HG03196 (cell line): ENCODE results near the gene TPRX1.

Experiments used
- ATAC-seq: cut with Tn5 transposase; IDR thresholded peaks from one replicate; pipeline ENCODE4 v1.9.1; 2021; ENCODE audit not compliant: unreplicated experiment

TPRX1 gene

DNA sequence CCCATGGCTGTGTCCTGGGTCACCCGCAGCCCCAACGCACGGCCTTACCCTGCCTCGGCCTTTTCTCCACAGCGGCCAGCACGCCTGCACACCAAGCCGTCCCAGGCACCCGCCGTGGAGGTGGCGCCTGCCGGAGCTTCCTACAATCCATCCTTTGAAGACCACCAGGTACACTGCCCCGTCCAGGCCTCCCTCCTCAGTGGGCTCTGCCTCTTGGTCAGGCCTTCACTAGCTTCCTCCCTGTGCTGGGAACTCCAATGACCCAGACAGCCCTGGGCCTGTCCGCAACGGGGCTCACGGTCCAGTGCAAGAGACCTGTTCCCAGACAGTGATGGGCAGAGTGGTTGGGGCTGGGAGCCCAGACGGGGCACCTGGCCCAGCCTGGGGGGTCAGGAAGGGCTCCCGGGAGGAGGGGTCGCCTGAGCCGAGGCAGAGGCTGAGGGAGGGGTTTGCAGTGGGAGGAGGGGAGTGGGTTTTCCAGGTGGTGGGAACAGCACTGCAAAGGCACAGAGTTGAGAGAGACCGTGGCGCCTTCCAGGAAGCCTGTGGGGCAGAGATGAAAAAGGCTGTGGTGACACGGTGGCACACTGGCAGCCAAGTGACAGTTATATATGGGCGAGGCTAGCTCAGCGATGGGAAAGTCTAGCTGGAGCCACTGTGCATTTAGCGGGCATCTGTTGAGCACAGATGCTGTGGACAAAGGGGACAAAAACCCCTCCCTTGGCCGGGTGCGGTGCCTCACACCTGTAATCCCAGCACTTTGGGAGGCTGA is 51.7 kb downstream of the TPRX1 start:
- ATAC-seq, result no peak
